GM12878 (cell line): ENCODE measurements around the gene MITF. TPM values are rescaled to one million over a fixed set of nuclear protein-coding genes. Genes with fewer than 3 reads are reported as not detected.

Experiments used
- BACH1 ChIP-seq: fragments of 450-650 bp; IDR thresholded peaks from 2 replicates; pipeline ENCODE4 v1.6.1; 2017; ENCODE audit warnings: mild to moderate bottlenecking, borderline replicate concordance
- CHD4 ChIP-seq: fragments of 200-600 bp; sonication (generic); IDR thresholded peaks from 2 replicates; pipeline ENCODE4 v1.6.1; 2016; ENCODE audit warnings: mild to moderate bottlenecking
- CREM ChIP-seq: IDR thresholded peaks from 2 replicates; pipeline ENCODE4 v1.6.1; 2014; ENCODE audit warnings: antibody characterized with exemption, low read depth
- DPF2 ChIP-seq: fragments of 450-650 bp; IDR thresholded peaks from 2 replicates; pipeline ENCODE4 v1.6.1; 2017; ENCODE audit warnings: mild to moderate bottlenecking
- E2F8 ChIP-seq: fragments of 450-650 bp; IDR thresholded peaks from 2 replicates; pipeline ENCODE4 v1.6.1; 2018; ENCODE audit warnings: mild to moderate bottlenecking, low read depth, moderate library complexity; ENCODE audit not compliant: partially characterized antibody
- HSF1 ChIP-seq: fragments of 150-350 bp; IDR thresholded peaks from 2 replicates; pipeline ENCODE4 v1.6.1; 2014; ENCODE audit warnings: mild to moderate bottlenecking, low read depth, low read length
- KLF5 ChIP-seq: fragments of 450-650 bp; IDR thresholded peaks from 2 replicates; pipeline ENCODE4 v1.6.1; 2014; ENCODE audit warnings: mild to moderate bottlenecking; ENCODE audit not compliant: partially characterized antibody
- NKRF ChIP-seq: fragments of 450-650 bp; conservative IDR thresholded peaks from 2 replicates; pipeline ENCODE4 v1.6.1; 2017; ENCODE audit warnings: mild to moderate bottlenecking, moderate library complexity
- NRF1 ChIP-seq: conservative IDR thresholded peaks from 2 replicates; pipeline ENCODE4 v1.6.1; 2011; ENCODE audit warnings: mild to moderate bottlenecking, low read depth, low read length, improper control_type of control experiment
- POU2F2 ChIP-seq: IDR thresholded peaks from 3 replicates; pipeline ENCODE4 v1.6.1; 2011; ENCODE audit warnings: low read depth, mild to moderate bottlenecking, low read length, borderline replicate concordance
- STAT1 ChIP-seq: fragments of 450-650 bp; conservative IDR thresholded peaks from 2 replicates; pipeline ENCODE4 v1.6.1; 2014; ENCODE audit warnings: antibody characterized with exemption, mild to moderate bottlenecking
- TCF12 ChIP-seq: IDR thresholded peaks from 2 replicates; pipeline ENCODE4 v1.6.1; 2011; ENCODE audit warnings: low read depth, mild to moderate bottlenecking, low read length
- polyA plus RNA-seq, 11 experiments: library from polyadenylated mRNA; depleted of rRNA in 4 of 11; unstranded in 6 of 11; stranded (reverse) in 5 of 11; fragments of >200 nt; fragmentation: Nextera tagmentation in 4 of 11; fragmentation: Illumina TruSeq in 1 of 11; extraction: Ambion mirVana in 4 of 11; extraction: Trizol in 1 of 11; gene quantifications; 1 replicate in 1 of 11; 2 replicates in 10 of 11; pipeline versions ENCODE4 v1.2.1 to v1.2.3, GENCODE V29; 2011 to 2016; ENCODE audit warnings: inconsistent platforms in 2 of 11, missing spikeins in 2 of 11, low read depth in 1 of 11
- total RNA-seq, 4 experiments: library from RNA; depleted of rRNA in 3 of 4; stranded (reverse); fragments of >200 nt in 3 of 4; fragmentation: Illumina TruSeq in 1 of 4; extraction: Trizol in 1 of 4; gene quantifications; 2 replicates each; pipeline versions ENCODE4 v1.2.1 to v1.2.3, GENCODE V29; 2013 to 2021

MITF gene
- total and polyA plus RNA-seq, 10 of the 15 experiments (the other 5 are each of a cell fraction or from before 2014, with no cell fraction given): under 0.01 to 0.90 (median 0.06) TPM; not detected in 3

GRCh38 chr3:69751074-69751476, 11.8 kb downstream of the MITF start (continued):
- TF ChIP-seq E2F8 (no peak), POU2F2 (no peak), KLF5 (no peak), STAT1 (no peak), NKRF (no peak), BACH1 (no peak), NRF1 (no peak), DPF2 (no peak), TCF12 (no peak), CHD4 (no peak), CREM (no peak), HSF1 (no peak)
